ENCODE data around the gene SLC17A3.

GRCh38 chr6:25896252-25896651 lies 22.2 kb upstream of the SLC17A3 start:
- no peak for TF ChIP-seq CTCF (IDR thresholded peaks at IDR 0.05; ENCODE audit: low read depth, low read length)
- no peak for TF ChIP-seq MAX (IDR thresholded peaks at IDR 0.05; ENCODE audit: low read depth, low read length)
- TF ChIP-seq MYC (IDR thresholded peaks at IDR 0.05; ENCODE audit: low read depth, low read length): no peak
